Frontal cortex (tissue), 4 donors: ENCODE measurements around the gene SDHC. TPM values are rescaled to one million over a fixed set of nuclear protein-coding genes. Genes with fewer than 3 reads are reported as not detected.
"Not testable (repeated sequence)": the region's sequence is repeated elsewhere in the genome, so short reads cannot be mapped to it uniquely, and the experiment has no call there.

ENCODE experiments used
- DNase-seq, 2 donors: peaks; one replicate each; pipeline ENCODE4 v3.0.0; 2012; ENCODE audit warnings: low spot score in 2 of 2
- FAIRE-seq: peaks from 2 replicates; lab custom pipeline; 2012; peaks lifted over from hg19 to GRCh38; lab: Jason Lieb, UNC
- small RNA-seq: library from RNA; depleted of rRNA; stranded (forward); fragments of <200 nt; gene quantifications from one replicate; pipeline ENCODE3, GENCODE V24; 2014
- total RNA-seq: library from RNA; depleted of rRNA; stranded (reverse); fragments of >200 nt; gene quantifications from one replicate; pipeline ENCODE4 v1.2.3, GENCODE V29; 2014
- donor health status: control.
- donor health status: control.
- donor health status: control.

Gene SDHC
- total RNA-seq, 1 donor from 2014 or later = 14.7 TPM

- not testable (repeated sequence) for DNase-seq, FAIRE-seq
Measured at GRCh38 chr1:161409848-161410635, 95.9 kb downstream of the SDHC start.

GRCh38 chr1:161410636-161410970 is 96.4 kb downstream of the SDHC start:
- FAIRE-seq, DNase-seq: not testable (repeated sequence)

Small RNAs within 50 kb of the gene (small RNA-seq; reads per million reads assigned to genes)
- gene AL592295.2 = not detected
- gene RNU6-481P = not detected

Other genes starting within 250 kb of the SDHC start
- gene ARHGAP30, start 244.5 kb upstream of the SDHC start, total RNA-seq = 0.82 TPM
- gene NECTIN4, start 224.8 kb upstream of the SDHC start, total RNA-seq = not detected
- 4.5 TPM for gene KLHDC9, start 216.0 kb upstream of the SDHC start, total RNA-seq
- 53.8 TPM for gene PFDN2, start 196.3 kb upstream of the SDHC start, total RNA-seq
- gene NIT1, start 196.3 kb upstream of the SDHC start, total RNA-seq = 14.7 TPM
- 21.6 TPM for gene DEDD, start 181.7 kb upstream of the SDHC start, total RNA-seq
- 138 TPM for gene UFC1, start 160.4 kb upstream of the SDHC start, total RNA-seq
- gene USP21, start 154.9 kb upstream of the SDHC start, total RNA-seq = 8.2 TPM
- 26.5 TPM for gene PPOX, start 148.0 kb upstream of the SDHC start, total RNA-seq
- 16.3 TPM for gene B4GALT3, start 136.9 kb upstream of the SDHC start, total RNA-seq
- gene ADAMTS4, start 115.3 kb upstream of the SDHC start, total RNA-seq = 0.41 TPM
- 143 TPM for gene NDUFS2, start 112.0 kb upstream of the SDHC start, total RNA-seq
- 2.0 TPM for gene FCER1G, start 99.1 kb upstream of the SDHC start, total RNA-seq
- not detected for gene APOA2, start 90.8 kb upstream of the SDHC start, total RNA-seq
- 22.4 TPM for gene TOMM40L, start 88.3 kb upstream of the SDHC start, total RNA-seq
- not detected for gene NR1I3, start 76.2 kb upstream of the SDHC start, total RNA-seq
- gene PCP4L1, start 55.6 kb upstream of the SDHC start, total RNA-seq = 6.9 TPM
- gene MPZ, start 4.4 kb upstream of the SDHC start, total RNA-seq = 1.6 TPM
- gene CFAP126, start 53.5 kb downstream of the SDHC start, total RNA-seq = not detected
- gene FCGR2A, start 191.1 kb downstream of the SDHC start, total RNA-seq = 6.5 TPM
- gene HSPA6, start 210.2 kb downstream of the SDHC start, total RNA-seq = 0.82 TPM
- 2.9 TPM for gene FCGR3A, start 235.4 kb downstream of the SDHC start, total RNA-seq